Activated CD8-positive, alpha-beta memory T cell treated with anti-CD3 and anti-CD28 coated beads, Interleukin-2, amount 10 ng/mL, durations not matched to agents 7 days and 5 days (primary cell): ENCODE measurements around the gene VSIG1. TPM values are rescaled to one million over a fixed set of nuclear protein-coding genes. Genes with fewer than 3 reads are reported as not detected.

Experiments
- ATAC-seq: fragments of 150-1000 bp; cut with Tn5 transposase; one replicate; pipeline ENCODE4 v1.10.0; 2021; ENCODE audit warnings: moderate library complexity
- CTCF ChIA-PET: fragments of 350-600 bp; sonication (Branson Sonifier 250); formaldehyde crosslinking; loops from one replicate; lab custom pipeline; 2021; ENCODE audit warnings: antibody characterized with exemption; lab: Charles Lee
- DNase-seq: peaks from one replicate; pipeline ENCODE4 v3.0.0-alpha.2; 2020
- H3K27ac Mint-ChIP-seq: one replicate; pipeline ENCODE4 v1.8.0; 2021; ENCODE audit warnings: mild to moderate bottlenecking, mixed read lengths
- H3K27me3 Mint-ChIP-seq: one replicate; pipeline ENCODE4 v1.8.0; 2021; ENCODE audit warnings: mixed read lengths
- H3K36me3 Mint-ChIP-seq: one replicate; pipeline ENCODE4 v1.8.0; 2021; ENCODE audit warnings: mild to moderate bottlenecking, mixed read lengths
- H3K4me1 Mint-ChIP-seq: one replicate; pipeline ENCODE4 v1.8.0; 2021; ENCODE audit warnings: mixed read lengths
- H3K4me3 Mint-ChIP-seq: one replicate; pipeline ENCODE4 v1.8.0; 2021; ENCODE audit warnings: mild to moderate bottlenecking, moderate library complexity, mixed read lengths
- H3K9me3 Mint-ChIP-seq: one replicate; pipeline ENCODE4 v1.8.0; 2022; ENCODE audit warnings: low read depth, mixed read lengths
- total RNA-seq, 2 experiments: library from RNA; stranded (reverse); gene quantifications; one replicate each; pipeline ENCODE4 v1.2.3, GENCODE V29; 2021

The VSIG1 gene
- total RNA-seq: under 1 TPM in 1 of 2 experiments, not detected in 1; 0.64 TPM

DNA sequence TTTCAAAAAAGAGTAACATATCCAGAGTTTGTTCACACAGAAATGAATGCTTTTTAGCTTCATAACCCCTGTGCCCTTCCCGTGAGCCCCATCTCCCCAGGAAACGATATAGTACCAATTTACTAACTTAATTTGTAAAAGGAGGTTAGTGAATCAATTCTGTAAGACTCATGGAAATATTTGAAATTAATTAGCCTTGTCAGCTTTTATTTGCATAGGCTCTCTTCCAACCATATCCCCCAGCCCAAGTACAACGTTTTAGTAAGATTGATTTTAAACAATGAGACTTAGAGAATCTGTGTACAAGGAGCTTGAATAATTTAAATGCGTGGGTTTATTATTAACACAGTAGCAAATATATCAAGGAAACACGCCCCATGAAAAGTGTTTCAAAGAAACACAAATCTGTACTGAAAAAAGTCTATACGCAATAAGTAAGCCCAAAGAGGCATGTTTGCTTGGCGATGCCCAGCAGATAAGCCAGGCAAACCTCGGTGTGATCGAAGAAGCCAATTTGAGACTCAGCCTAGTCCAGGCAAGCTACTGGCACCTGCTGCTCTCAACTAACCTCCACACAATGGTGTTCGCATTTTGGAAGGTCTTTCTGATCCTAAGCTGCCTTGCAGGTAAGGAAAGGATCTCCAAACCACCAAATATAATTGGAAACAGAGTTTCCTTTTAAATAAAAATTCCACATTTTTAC lies at the start of gene VSIG1:
VSIG1 (plus strand) TSS at position 512 of the 703 bp plus-strand sequence; CDS start at position 578, 66 bp downstream.
- no peak within 1 kb of the TSS for H3K4me3 Mint-ChIP-seq
- DNase-seq (no peak), ATAC-seq (no peak)
- H3K36me3 Mint-ChIP-seq: no peaks in the 10 kb centered on the region
- H3K4me1 Mint-ChIP-seq: no peaks in the 10 kb centered on the region
- no peaks in the 10 kb centered on the region for H3K27me3 Mint-ChIP-seq
- CTCF ChIA-PET: no interaction called here
- H3K27ac Mint-ChIP-seq: no peak within 1 kb of the TSS
- no peaks in the 10 kb centered on the region for H3K9me3 Mint-ChIP-seq

- CTCF ChIA-PET: no interaction called here
- H3K27ac Mint-ChIP-seq: no peak overlapping the region
- peaks cover 3% of the 10 kb centered on the region for H3K9me3 Mint-ChIP-seq
- H3K4me1 Mint-ChIP-seq: no peaks in the 10 kb centered on the region
- H3K36me3 Mint-ChIP-seq: no peaks in the 10 kb centered on the region
- H3K27me3 Mint-ChIP-seq: no peaks in the 10 kb centered on the region
- DNase-seq: no peak
- no peak overlapping the region for H3K4me3 Mint-ChIP-seq
- no peak for ATAC-seq
These were observed 48.7 kb upstream of the VSIG1 start for GRCh38 chrX:107996124-107996523.

GRCh38 chrX:108000751-108001150 lies 44.1 kb upstream of the VSIG1 start:
- CTCF ChIA-PET: no interaction called here
- Mint-ChIP-seq H3K4me1 (peaks cover 3% of the 10 kb centered on the region), H3K27me3 (no peaks in the 10 kb centered on the region), H3K36me3 (no peaks in the 10 kb centered on the region), H3K9me3 (peaks cover 3% of the 10 kb centered on the region), H3K4me3 (no peak overlapping the region), H3K27ac (no peak overlapping the region)
- ATAC-seq: no peak
- no peak for DNase-seq

DNA sequence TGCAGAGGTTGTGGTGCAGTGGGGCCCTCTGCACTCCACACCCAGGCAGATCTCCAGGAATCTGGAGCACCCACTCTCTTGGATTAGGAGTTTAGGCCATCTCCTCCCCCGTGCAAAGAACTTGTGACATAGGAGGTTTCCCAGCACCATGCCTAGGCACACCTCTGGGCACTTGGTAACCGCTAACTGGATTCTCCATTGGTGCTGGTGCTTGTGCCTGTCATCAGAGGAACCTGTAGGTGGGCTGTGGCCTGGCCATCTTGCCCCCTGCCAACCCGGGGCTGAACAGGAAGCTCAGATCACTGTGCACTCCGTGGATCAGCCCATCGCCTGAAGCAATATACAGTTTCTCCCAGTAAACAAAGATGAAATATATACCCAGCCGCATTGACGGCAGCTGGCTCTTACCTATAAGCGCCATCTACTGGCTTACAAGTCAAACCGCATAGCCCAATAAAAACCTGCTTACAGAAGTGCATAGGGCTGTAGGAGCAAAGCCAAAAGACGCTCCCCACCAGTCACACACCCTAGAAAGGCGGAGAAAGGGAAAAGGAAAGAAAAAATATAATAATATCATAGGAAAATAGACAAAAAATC lies 43.5 kb upstream of the VSIG1 start:
- CTCF ChIA-PET: interaction anchor here (1.5 kb wide), 1 partner anchor 12 kb away, joined by 3 read pairs; no protein-coding TSS in a partner anchor
- Mint-ChIP-seq H3K4me3 (no peak overlapping the region), H3K27me3 (no peaks in the 10 kb centered on the region), H3K27ac (peak overlapping the region; percentile 28), H3K9me3 (peaks cover 3% of the 10 kb centered on the region), H3K36me3 (no peaks in the 10 kb centered on the region), H3K4me1 (peaks cover 3% of the 10 kb centered on the region)
- DNase-seq: no peak
- ATAC-seq: peak; percentile 64

DNA sequence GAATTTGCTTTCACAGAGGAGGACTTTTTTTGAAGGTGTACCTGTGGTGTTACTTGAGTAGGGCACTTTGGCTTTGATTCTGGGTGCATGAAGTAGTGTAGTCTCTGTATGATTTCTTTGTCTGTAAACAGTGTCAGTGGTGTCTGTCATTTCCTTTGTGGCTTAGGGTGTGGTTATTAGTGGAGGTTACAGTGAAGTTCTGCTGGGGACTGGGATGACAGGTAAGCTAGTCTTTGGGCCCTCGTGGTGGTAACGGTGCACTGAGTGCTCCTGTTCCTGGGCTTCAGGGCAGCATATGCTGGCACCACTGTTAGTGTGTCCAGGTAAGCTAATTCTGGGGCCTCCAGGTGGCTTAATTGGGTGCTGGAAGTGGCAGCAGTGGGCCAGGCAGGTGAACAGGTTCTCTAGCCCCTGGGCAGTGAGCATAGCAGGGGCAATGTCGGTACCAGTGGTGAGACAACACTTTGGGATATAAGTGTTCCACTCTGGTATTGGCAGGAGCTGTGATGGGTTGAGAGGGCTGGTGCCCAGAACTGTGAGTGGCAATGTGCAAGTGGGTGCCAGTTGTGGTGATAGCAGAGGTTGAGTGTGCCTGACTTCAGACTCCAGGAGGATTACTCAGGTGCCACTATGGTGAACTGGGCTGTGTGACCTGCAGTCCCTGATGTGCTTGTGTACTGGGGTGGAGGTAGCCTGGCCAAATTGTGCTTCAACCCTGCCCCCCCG lies 26.0 kb upstream of the VSIG1 start:
- CTCF ChIA-PET: no interaction called here
- Mint-ChIP-seq H3K27ac (peak overlapping the region; percentile 48), H3K4me3 (peak overlapping the region; percentile 26), H3K36me3 (peaks cover 2% of the 10 kb centered on the region), H3K27me3 (no peaks in the 10 kb centered on the region), H3K4me1 (peaks cover 34% of the 10 kb centered on the region), H3K9me3 (no peaks in the 10 kb centered on the region)
- DNase-seq: peak; percentile 48
- ATAC-seq: peak; percentile 88

DNA sequence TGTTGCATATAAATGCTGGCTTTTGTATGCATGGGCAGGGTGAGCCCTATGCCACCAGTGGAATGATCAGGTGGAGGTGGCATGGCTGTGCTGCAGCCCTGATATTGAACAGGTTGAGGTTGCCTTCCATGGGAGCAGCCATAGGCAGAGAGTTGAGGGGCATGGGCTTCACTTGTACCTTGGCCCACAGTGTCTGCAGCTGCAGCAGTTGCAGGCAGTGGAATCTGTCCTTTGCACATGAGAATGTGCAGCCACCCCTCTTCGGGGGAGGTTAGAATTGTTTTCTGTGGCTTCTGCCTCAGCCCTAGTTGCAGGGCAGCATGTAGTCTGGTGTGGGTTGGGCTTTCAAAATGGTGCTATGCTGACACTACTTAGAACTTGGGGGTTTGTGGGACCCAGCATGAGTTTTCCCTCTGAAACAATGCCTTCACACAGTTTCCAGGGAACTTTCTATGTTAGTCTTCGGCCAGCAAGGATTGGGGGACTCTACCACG lies 25.4 kb upstream of the VSIG1 start:
- peak; percentile 40 for ATAC-seq
- CTCF ChIA-PET: interaction anchor here (1.1 kb wide), 1 partner anchor 119 kb away, joined by 3 read pairs; no protein-coding TSS in a partner anchor
- peak overlapping the region; percentile 26 for H3K4me3 Mint-ChIP-seq
- H3K4me1 Mint-ChIP-seq: peaks cover 34% of the 10 kb centered on the region
- H3K27ac Mint-ChIP-seq: peak overlapping the region; percentile 48
- H3K36me3 Mint-ChIP-seq: peaks cover 2% of the 10 kb centered on the region
- H3K27me3 Mint-ChIP-seq: no peaks in the 10 kb centered on the region
- no peak for DNase-seq
- no peaks in the 10 kb centered on the region for H3K9me3 Mint-ChIP-seq

GRCh38 chrX:108020631-108021030 lies 24.2 kb upstream of the VSIG1 start:
- CTCF ChIA-PET: interaction anchor here (0.5 to 1.6 kb wide), 6 partner anchors 47 to 367 kb away, joined by 3 to 7 read pairs (median 4); partner anchors contain the start of genes ATG4A and PSMD10
- Mint-ChIP-seq H3K4me3 (no peak overlapping the region), H3K27ac (no peak overlapping the region), H3K4me1 (peaks cover 34% of the 10 kb centered on the region), H3K27me3 (no peaks in the 10 kb centered on the region), H3K36me3 (peaks cover 2% of the 10 kb centered on the region), H3K9me3 (no peaks in the 10 kb centered on the region)
- ATAC-seq: no peak
- no peak for DNase-seq

- no peak overlapping the region for H3K4me3 Mint-ChIP-seq
- peaks cover 34% of the 10 kb centered on the region for H3K4me1 Mint-ChIP-seq
- no peaks in the 10 kb centered on the region for H3K9me3 Mint-ChIP-seq
These were observed 22.3 kb upstream of the VSIG1 start for GRCh38 chrX:108022491-108023089.

DNA sequence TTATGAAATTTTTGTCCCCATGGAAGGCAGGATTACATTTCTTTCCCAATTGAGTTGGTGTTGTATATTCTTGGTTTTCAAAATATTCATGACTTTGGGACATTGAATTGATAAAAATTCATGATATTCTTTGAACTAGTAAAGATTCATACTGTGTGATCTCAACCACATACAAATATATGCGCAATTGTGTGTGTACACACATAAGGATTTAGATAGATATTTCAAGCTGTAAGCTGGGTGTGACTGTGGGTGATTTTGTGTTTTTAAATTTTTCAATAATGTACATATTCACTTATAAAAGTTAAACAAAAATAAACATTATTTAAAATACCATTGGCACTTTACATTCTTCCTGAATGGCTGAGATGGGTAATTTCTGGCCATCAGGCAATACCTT lies 19.5 kb upstream of the VSIG1 start:
- no peaks in the 10 kb centered on the region for H3K9me3 Mint-ChIP-seq
- no peaks in the 10 kb centered on the region for H3K36me3 Mint-ChIP-seq
- peaks cover 22% of the 10 kb centered on the region for H3K4me1 Mint-ChIP-seq
- H3K4me3 Mint-ChIP-seq: no peak overlapping the region
- no peak overlapping the region for H3K27ac Mint-ChIP-seq
- CTCF ChIA-PET: no interaction called here
- DNase-seq: no peak
- ATAC-seq: no peak
- no peaks in the 10 kb centered on the region for H3K27me3 Mint-ChIP-seq

More at GRCh38 chrX:108022491-108023089, 22.3 kb upstream of the VSIG1 start:
- no peak for DNase-seq
- Mint-ChIP-seq H3K27ac (no peak overlapping the region), H3K36me3 (no peaks in the 10 kb centered on the region), H3K27me3 (no peaks in the 10 kb centered on the region)
- CTCF ChIA-PET: interaction anchor here (1.0 to 1.5 kb wide), 2 partner anchors 8 to 49 kb away, joined by 4 to 5 read pairs; no protein-coding TSS in a partner anchor
- ATAC-seq: no peak

DNA sequence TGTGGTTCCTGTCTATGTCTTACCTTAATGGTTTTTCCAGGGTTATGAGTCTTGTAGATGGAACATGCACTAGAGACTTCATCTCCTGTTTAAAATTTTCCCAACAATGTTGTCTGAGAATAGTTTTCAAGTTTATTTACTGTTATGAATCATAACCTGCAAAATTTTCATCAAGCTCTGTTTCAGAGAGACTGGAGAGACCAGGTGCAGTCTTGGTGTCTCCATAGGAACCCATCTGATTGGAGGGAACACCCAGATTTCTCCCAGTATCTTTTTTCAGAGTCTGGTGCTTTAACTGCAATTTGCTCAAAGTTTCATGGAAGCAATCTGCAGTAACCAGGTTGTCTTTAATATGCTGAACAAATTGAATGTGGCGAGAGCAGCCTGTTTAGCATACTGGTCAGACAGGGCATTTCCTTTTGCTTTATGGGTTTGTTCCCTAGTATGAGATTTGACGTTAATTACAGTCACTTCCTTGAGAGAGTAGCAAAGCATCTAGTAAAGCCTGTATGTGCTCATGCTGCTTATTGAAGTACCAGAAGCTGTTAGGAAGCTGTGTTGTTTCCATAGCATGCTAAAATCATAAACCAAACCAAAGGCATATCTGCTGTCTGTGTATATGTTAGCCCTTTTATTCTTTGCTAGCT lies 18.8 kb upstream of the VSIG1 start:
- DNase-seq (no peak), ATAC-seq (no peak)
- Mint-ChIP-seq H3K27ac (no peak overlapping the region), H3K36me3 (no peaks in the 10 kb centered on the region), H3K27me3 (no peaks in the 10 kb centered on the region), H3K9me3 (no peaks in the 10 kb centered on the region), H3K4me3 (no peak overlapping the region), H3K4me1 (peaks cover 16% of the 10 kb centered on the region)
- CTCF ChIA-PET: no interaction called here

GRCh38 chrX:108028854-108029253 lies 16.0 kb upstream of the VSIG1 start:
- ATAC-seq: no peak
- CTCF ChIA-PET: no interaction called here
- Mint-ChIP-seq H3K4me3 (no peak overlapping the region), H3K9me3 (no peaks in the 10 kb centered on the region), H3K36me3 (no peaks in the 10 kb centered on the region), H3K27ac (no peak overlapping the region), H3K4me1 (peaks cover 8% of the 10 kb centered on the region), H3K27me3 (no peaks in the 10 kb centered on the region)
- no peak for DNase-seq

GRCh38 chrX:108029928-108030711 lies 14.7 kb upstream of the VSIG1 start:
- Mint-ChIP-seq H3K36me3 (no peaks in the 10 kb centered on the region), H3K27ac (no peak overlapping the region), H3K27me3 (no peaks in the 10 kb centered on the region), H3K4me3 (no peak overlapping the region), H3K9me3 (no peaks in the 10 kb centered on the region), H3K4me1 (peaks cover 8% of the 10 kb centered on the region)
- no peak for DNase-seq
- ATAC-seq: no peak
- CTCF ChIA-PET: interaction anchor here (1.4 kb wide), 1 partner anchor 9 kb away, joined by 5 read pairs; no protein-coding TSS in a partner anchor
